Activated naive CD8-positive, alpha-beta T cell treated with anti-CD3 and anti-CD28 coated beads, Interleukin-2, amount 50 U/mL, for 24 hours (primary cell): ENCODE data around the gene SASH1.
"Not testable (repeated sequence)": the region's sequence is repeated elsewhere in the genome, so short reads cannot be mapped to it uniquely, and the experiment has no call there.

Experiments used
- ATAC-seq: fragments of 150-1000 bp; cut with Tn5 transposase; one replicate; pipeline ENCODE4 v1.10.0; 2021
- DNase-seq: peaks from one replicate; pipeline ENCODE4 v3.0.0; 2021
- H3K27ac Mint-ChIP-seq: one replicate; pipeline ENCODE4 v1.8.0; 2021; ENCODE audit warnings: mild to moderate bottlenecking, mixed read lengths
- H3K27me3 Mint-ChIP-seq: one replicate; pipeline ENCODE4 v1.8.0; 2021; ENCODE audit warnings: mixed read lengths
- H3K36me3 Mint-ChIP-seq: one replicate; pipeline ENCODE4 v1.8.0; 2021; ENCODE audit warnings: low read depth, mixed read lengths
- H3K4me1 Mint-ChIP-seq: one replicate; pipeline ENCODE4 v1.8.0; 2021; ENCODE audit warnings: mixed read lengths
- H3K4me3 Mint-ChIP-seq: one replicate; pipeline ENCODE4 v1.8.0; 2021; ENCODE audit warnings: mild to moderate bottlenecking, moderate library complexity, mixed read lengths
- H3K9me3 Mint-ChIP-seq: one replicate; pipeline ENCODE4 v1.8.0; 2021; ENCODE audit warnings: mixed read lengths

Gene SASH1

DNA sequence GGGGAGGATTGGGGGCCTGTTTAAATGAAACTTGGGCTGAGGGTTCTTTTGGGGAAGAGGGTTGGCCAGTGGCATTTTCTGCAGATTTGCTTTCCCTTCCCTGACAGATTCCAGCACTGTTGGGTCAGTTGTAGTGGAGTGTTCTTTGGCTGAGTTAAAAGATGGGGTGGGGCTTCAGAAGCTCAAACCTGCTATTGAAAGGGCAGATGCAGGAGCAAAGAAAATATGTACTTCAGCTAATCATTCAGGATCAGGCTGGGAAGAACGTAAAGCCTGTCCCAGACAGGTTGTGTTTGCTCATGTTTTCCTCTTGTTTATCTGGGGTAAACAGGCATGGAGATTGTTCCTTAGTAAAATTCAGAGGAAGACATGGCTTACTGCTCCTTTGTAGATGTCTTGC lies 2.5 kb downstream of the SASH1 start:
- Mint-ChIP-seq H3K27ac (no peak overlapping the region), H3K27me3 (peaks cover 59% of the 10 kb centered on the region), H3K36me3 (no peaks in the 10 kb centered on the region), H3K9me3 (no peaks in the 10 kb centered on the region), H3K4me3 (no peak overlapping the region), H3K4me1 (peaks cover 7% of the 10 kb centered on the region)
- DNase-seq (no peak), ATAC-seq (no peak)

DNA sequence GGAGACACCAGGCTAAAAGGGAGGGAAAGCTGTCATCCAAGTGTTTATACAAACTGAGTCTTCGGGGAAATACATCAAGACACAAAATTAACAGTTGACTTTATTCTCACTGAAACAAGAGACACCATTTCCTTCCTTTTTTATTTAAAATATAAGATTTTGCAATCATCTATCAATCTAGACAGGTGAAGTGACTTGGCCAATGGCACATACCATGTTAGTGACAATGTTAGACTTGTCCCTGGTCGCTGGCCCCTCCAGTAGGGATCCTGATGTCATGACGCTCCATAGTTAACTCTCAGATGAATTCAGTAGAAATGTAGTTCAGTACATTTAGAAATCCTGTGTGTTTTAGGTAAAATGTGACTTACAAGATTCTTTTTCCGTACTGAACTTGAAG lies 2.9 kb downstream of the SASH1 start:
- H3K27me3 Mint-ChIP-seq, result peaks cover 57% of the 10 kb centered on the region

DNA sequence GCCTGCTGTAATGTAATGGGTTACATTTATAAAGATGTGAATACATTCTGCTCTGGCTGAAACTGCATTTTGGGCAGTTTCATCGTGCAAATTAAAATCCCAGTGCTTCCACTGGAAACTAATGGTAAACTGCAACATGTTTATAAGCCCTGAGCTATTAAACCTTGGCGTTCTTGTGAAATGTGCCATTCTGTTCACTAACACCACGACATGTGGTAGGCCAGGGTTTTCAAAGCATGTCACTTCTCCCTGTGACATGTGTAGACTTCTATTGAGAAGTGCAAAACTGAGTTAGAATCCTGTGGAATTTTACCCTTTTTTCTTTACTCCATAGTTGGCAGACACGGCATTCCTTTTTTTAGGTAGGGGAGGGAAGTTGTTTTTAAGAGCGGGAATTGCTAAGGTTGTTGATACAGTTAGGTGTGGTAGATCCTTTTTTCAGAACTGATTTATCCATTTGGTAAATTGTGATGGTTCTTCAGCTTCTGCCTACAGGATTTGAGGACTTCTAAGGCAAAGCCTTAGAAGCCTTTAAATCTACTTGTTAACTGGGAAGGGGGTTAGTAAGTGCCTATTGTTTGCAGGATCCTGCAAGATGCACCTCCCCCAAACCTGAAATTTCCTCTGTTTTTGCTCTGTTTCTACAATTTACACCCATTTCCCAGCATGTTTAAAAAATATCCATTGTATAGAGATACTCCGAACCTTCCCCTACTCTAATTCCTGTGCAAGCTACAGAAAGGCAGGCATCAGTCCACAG lies 4.2 kb downstream of the SASH1 start:
- no peaks in the 10 kb centered on the region for H3K36me3 Mint-ChIP-seq
- H3K27me3 Mint-ChIP-seq, result peaks cover 51% of the 10 kb centered on the region
- ATAC-seq (no peak), DNase-seq (no peak)
- no peaks in the 10 kb centered on the region for H3K9me3 Mint-ChIP-seq
- H3K4me3 Mint-ChIP-seq, result no peak overlapping the region
- H3K4me1 Mint-ChIP-seq, result peaks cover 7% of the 10 kb centered on the region
- no peak overlapping the region for H3K27ac Mint-ChIP-seq

More for the DNA sequence above, 2.9 kb downstream of the SASH1 start:
- no peak for DNase-seq
- Mint-ChIP-seq H3K36me3 (no peaks in the 10 kb centered on the region), H3K4me3 (no peak overlapping the region), H3K9me3 (no peaks in the 10 kb centered on the region), H3K27ac (no peak overlapping the region), H3K4me1 (peaks cover 7% of the 10 kb centered on the region)
- ATAC-seq, result no peak

DNA sequence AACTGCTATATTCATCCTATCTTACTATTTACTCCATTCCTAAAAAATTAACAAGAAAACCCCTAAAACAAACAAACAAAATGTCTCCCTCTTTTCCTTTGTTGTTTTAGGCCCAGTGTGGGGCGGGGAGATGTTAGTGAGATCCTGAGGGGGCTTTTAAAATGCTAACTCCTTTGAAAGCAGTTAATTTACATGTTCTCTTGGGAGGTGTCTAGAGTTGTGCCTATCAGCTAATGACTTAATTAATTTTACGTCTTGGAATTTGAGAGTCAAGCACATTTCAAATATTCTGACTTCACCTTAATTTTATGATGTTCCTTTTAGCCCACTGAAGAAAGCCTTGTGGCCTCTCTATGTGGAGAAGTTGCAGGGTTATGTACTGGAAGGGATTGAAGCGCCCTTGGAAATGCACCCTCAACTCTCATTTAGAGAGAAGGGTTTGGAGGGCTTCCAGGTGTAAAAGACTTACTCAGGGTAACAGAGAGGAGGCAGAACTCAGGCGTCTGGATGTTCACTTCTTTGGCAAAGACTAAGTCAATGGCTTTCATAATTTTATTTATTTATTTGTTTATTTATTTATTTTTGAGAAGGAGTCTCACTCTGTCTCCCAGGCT lies 4.9 kb downstream of the SASH1 start:
- H3K27me3 Mint-ChIP-seq, result peaks cover 44% of the 10 kb centered on the region
- H3K27ac Mint-ChIP-seq, result no peak overlapping the region
- no peaks in the 10 kb centered on the region for H3K36me3 Mint-ChIP-seq
- H3K4me1 Mint-ChIP-seq, result peaks cover under 1% of the 10 kb centered on the region
- no peak for ATAC-seq
- H3K4me3 Mint-ChIP-seq, result no peak overlapping the region
- no peaks in the 10 kb centered on the region for H3K9me3 Mint-ChIP-seq
- no peak for DNase-seq

DNA sequence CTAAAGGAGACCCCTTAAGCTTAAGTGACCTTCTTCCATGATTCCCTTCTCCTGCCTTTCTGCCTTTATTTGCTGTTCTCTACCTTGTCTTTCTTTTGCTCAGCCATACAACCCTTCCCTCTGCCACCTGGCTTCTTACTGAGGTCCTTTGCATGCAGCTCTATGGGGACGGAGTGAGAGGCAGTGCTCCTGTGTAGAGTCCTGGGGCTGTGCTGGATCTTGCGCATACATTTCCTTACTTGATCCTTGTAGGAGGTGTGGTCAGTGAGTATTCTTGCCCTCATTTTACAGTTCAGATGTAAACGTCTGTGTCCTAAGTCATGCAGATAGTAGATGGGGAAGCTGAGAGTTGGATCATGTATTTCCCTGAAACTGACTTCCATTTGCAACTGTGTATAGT lies 5.7 kb downstream of the SASH1 start:
- Mint-ChIP-seq H3K27ac (no peak overlapping the region), H3K4me3 (no peak overlapping the region), H3K4me1 (no peaks in the 10 kb centered on the region), H3K36me3 (no peaks in the 10 kb centered on the region), H3K27me3 (peaks cover 40% of the 10 kb centered on the region), H3K9me3 (no peaks in the 10 kb centered on the region)
- ATAC-seq (no peak), DNase-seq (no peak)

DNA sequence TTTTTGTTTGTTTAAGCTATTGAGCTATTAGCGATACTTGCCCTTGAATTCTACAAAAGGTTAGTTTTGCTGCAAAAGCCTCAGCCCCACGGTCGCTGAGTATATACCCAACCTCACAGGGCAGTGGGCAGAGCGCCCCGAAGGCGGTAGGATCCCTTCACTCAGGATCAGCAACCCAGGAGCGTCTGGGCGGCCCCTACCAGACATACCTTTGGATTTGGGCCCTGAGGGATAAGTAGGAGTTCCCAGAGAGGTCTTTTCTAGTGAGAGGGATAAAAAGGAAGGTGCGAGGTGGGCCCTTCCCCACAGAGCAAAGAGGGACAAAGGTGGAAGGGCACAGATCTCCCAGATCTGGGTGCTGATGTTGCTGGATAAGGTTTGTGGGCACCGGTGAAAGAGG lies 6.1 kb downstream of the SASH1 start:
- Mint-ChIP-seq H3K4me3 (no peak overlapping the region), H3K27me3 (peaks cover 37% of the 10 kb centered on the region), H3K9me3 (no peaks in the 10 kb centered on the region), H3K36me3 (no peaks in the 10 kb centered on the region), H3K27ac (no peak overlapping the region), H3K4me1 (no peaks in the 10 kb centered on the region)
- DNase-seq, result no peak
- no peak for ATAC-seq

DNA sequence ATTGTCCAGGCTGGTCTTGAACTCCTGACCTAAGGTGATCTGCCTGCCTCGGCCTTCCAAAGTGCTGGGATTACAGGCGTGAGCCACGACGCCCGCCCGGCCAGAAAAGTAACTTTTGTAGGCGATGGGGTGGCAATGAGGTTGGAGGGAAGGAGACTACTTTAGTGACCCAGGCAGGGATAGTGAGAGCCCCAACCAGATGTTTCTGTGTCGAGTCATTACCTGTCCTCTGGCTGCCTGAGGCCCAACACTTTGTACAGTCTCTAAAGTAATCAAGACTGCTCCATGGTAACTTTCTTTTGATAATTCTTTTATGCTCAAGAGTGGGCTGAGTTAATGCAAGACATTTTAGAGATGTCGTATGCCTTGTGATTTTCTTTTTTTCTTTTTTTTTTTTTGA lies 6.8 kb downstream of the SASH1 start:
- H3K9me3 Mint-ChIP-seq, result no peaks in the 10 kb centered on the region
- no peaks in the 10 kb centered on the region for H3K4me1 Mint-ChIP-seq
- no peak overlapping the region for H3K27ac Mint-ChIP-seq
- H3K27me3 Mint-ChIP-seq, result peaks cover 34% of the 10 kb centered on the region
- ATAC-seq, result no peak
- no peaks in the 10 kb centered on the region for H3K36me3 Mint-ChIP-seq
- H3K4me3 Mint-ChIP-seq, result no peak overlapping the region
- DNase-seq, result no peak

DNA sequence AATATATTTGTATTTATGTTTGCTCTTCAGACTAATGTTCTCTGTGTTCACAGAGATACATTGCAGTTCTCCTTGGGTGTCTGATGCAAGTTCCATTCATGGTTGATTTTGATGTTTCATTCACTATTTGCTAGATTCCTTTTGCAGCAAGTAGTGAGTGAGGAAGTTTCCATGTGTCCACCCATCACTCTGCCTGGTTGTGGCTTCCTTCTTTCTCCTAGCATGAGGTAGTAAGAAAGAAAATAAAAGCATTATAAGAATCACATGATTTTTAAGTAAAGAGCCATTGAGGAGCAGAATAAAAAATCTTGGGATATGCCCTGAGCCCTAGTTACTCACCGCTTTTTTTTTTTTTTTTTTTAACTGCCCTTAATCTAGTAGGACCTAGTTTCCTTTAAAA lies 8.7 kb downstream of the SASH1 start:
- Mint-ChIP-seq H3K36me3 (no peaks in the 10 kb centered on the region), H3K9me3 (no peaks in the 10 kb centered on the region), H3K4me3 (no peak overlapping the region), H3K27me3 (peaks cover 24% of the 10 kb centered on the region), H3K4me1 (no peaks in the 10 kb centered on the region), H3K27ac (no peak overlapping the region)
- ATAC-seq, result no peak
- no peak for DNase-seq

DNA sequence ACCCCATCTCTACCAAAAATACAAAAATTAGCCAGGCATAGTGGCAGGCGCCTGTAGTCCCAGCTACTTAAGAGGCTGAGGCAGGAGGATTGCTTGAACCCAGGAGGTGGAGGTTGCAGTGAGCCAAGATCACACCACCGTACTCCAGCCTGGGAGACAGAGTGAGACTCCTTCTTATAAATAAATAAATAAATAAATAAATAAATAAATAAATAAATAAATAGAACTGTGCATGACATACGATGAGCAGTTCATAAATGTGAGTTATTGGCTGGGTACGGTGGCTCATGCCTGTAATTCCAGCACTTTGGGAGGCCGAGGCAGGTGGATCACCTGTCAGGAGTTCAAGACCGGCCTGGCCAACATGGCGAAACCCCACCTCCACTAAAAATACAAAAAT lies 9.8 kb downstream of the SASH1 start:
- H3K36me3 Mint-ChIP-seq, DNase-seq, H3K27ac Mint-ChIP-seq, H3K9me3 Mint-ChIP-seq, H3K4me3 Mint-ChIP-seq, ATAC-seq, H3K4me1 Mint-ChIP-seq: not testable (repeated sequence)
- H3K27me3 Mint-ChIP-seq, result peaks cover 18% of the 10 kb centered on the region

DNA sequence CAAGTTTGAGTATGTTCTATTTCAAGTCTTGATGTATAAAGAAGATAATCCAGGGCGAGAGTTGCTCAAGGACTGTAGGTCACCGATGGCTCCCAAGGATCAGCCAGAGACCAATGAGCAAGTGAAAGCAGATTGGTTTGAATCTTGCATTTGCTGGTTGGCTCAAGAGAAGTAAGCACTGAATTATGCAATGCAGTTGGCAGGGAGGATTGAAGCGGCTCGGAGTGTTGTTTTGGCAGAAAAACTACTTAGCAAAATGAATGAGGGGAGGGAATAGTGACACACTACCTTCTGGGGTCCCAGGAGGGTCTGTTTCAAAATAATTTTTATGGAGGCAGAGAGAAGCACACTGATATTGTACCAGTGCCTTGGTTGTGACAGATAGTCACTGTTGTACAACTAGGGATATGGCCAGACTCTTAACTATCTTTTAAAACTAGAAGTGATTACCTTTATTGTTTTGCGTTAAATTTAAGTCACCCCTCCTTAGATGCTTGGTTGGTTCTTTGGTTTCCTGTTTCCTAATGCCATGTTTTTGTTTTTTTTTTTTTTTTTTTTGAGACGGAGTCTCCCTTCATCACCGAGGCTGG lies 15.7 kb downstream of the SASH1 start:
- Mint-ChIP-seq H3K9me3 (no peaks in the 10 kb centered on the region), H3K27ac (no peak overlapping the region), H3K4me3 (no peak overlapping the region), H3K27me3 (peaks cover 23% of the 10 kb centered on the region), H3K4me1 (no peaks in the 10 kb centered on the region), H3K36me3 (no peaks in the 10 kb centered on the region)
- no peak for DNase-seq
- ATAC-seq, result no peak

DNA sequence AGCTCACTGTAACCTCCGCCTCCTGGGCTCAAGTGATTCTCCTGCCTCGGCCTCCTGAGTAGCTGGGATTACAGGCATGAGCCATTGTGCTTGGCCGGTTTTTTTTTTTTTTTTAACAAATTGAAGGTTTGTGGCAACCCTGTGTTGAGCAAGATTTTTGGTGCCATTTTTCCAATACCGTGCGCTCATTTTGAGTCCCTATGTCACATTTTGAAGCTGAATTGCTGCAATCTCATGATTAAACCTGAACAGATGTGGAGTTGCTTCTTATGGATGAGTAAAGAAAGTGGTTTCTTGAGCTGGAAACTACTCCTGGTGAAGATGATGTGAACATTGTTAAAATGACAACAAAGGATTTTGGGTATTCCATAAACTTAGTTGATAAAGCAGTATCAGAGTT lies 16.6 kb downstream of the SASH1 start:
- Mint-ChIP-seq H3K4me3 (no peak overlapping the region), H3K27me3 (peaks cover 23% of the 10 kb centered on the region), H3K9me3 (no peaks in the 10 kb centered on the region), H3K27ac (no peak overlapping the region), H3K36me3 (no peaks in the 10 kb centered on the region), H3K4me1 (no peaks in the 10 kb centered on the region)
- no peak for DNase-seq
- ATAC-seq, result no peak

DNA sequence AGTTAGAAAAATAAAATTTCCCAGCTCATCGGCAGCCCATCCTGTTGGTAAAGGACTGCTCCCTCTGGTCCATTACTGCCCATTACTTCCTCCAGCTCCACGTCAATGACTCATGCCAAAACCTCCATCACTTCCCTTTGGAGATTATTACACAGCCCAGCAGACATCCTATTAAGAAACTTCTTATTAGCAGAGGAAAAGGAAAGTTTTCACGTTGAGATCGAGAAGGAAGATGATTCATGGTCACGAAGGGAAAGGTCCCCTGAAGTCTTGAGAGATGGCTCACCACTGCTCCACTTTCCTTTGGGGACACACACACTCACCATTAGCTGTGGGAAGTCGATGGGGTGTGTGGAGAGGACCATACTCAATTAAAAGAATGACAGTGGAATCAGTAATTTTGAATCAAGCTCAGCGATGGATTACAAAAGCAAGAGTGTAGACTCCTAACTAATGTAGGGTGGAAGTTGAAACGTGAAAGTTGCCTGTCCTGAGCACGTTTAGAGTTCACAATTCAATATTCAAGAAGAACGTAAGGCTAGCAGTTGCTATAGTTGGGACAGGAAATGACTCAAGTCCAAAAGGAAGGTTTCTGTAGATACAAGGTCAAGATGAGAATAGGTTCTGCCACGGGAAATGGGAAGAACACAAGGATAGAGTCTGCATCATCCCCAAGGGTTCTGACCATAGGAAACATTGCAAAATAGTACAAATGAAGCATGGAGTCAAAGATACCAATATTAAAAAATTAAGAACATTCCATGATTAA lies 21.6 kb downstream of the SASH1 start:
- no peak overlapping the region for H3K27ac Mint-ChIP-seq
- no peaks in the 10 kb centered on the region for H3K36me3 Mint-ChIP-seq

DNA sequence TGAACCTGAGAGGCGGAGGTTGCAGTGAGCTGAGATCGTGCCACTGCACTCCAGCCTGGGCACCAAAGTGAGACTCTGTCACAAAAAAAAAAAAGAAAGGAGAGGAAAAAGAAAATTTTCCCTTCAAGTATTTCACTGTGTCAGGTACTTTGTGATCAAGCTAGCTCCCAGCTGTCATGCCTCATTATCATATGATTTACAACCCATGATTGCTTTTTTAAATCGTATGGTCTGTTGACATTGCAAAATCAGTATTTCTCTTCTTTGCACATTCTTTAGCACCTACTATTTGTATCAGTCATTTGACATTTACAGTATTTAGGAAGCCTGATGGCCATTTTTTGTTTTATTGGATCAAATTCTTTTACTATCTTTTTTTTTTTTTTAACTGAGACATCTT lies 22.4 kb downstream of the SASH1 start:
- no peak for ATAC-seq
- DNase-seq, result no peak
- peaks cover 45% of the 10 kb centered on the region for H3K27me3 Mint-ChIP-seq
- no peaks in the 10 kb centered on the region for H3K4me1 Mint-ChIP-seq
- no peak overlapping the region for H3K27ac Mint-ChIP-seq
- H3K36me3 Mint-ChIP-seq, result no peaks in the 10 kb centered on the region
- no peaks in the 10 kb centered on the region for H3K9me3 Mint-ChIP-seq
- no peak overlapping the region for H3K4me3 Mint-ChIP-seq

More for the DNA sequence above, 21.6 kb downstream of the SASH1 start:
- Mint-ChIP-seq H3K27me3 (peaks cover 44% of the 10 kb centered on the region), H3K9me3 (no peaks in the 10 kb centered on the region), H3K4me1 (no peaks in the 10 kb centered on the region), H3K4me3 (no peak overlapping the region)
- DNase-seq (no peak), ATAC-seq (no peak)

DNA sequence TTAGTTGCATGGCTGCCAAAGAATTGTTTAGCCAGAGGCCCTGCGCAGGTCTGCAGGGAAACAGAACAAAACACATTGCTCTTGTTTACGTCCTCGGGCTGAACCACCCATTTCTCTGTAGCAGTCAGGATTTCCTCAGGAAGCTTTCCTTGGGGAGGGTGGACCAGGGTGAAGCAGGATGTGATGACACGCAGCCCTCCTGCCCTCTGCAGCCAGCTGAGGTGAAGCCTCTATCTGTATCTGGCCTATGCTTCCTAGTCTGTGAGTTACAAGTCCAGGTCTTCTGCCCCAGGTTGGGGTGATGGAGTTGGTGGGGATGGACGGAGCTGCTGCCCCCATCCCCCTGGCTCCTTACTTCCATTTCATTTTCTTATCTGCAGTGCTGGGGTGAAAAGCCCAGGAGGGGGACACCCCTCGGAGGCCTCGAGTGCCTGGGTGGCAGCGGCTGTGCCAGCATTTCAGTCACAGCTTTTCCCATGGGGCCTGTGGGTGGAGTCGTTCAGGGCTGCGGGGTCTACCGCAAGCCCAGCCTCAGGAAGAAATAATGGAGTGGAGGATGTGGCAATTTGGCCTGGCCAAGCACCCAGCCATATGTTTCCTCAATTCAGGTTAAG lies 24.9 kb downstream of the SASH1 start:
- DNase-seq (no peak), ATAC-seq (no peak)
- H3K36me3 Mint-ChIP-seq, result no peaks in the 10 kb centered on the region
- no peak overlapping the region for H3K4me3 Mint-ChIP-seq
- no peaks in the 10 kb centered on the region for H3K4me1 Mint-ChIP-seq
- H3K27ac Mint-ChIP-seq, result no peak overlapping the region
- H3K27me3 Mint-ChIP-seq, result peaks cover 39% of the 10 kb centered on the region
- H3K9me3 Mint-ChIP-seq, result no peaks in the 10 kb centered on the region
